SKM-1 treated with dmso at 0.1 percent for 144 hours (cell line): Measurements from ENCODE around the gene ANKRD62.

ENCODE experiments used
- DNase-seq: peaks from one replicate; lab custom pipeline; 2025; ENCODE audit not compliant: unreplicated experiment; lab: John Stamatoyannopoulos, UW

Gene ANKRD62

DNA sequence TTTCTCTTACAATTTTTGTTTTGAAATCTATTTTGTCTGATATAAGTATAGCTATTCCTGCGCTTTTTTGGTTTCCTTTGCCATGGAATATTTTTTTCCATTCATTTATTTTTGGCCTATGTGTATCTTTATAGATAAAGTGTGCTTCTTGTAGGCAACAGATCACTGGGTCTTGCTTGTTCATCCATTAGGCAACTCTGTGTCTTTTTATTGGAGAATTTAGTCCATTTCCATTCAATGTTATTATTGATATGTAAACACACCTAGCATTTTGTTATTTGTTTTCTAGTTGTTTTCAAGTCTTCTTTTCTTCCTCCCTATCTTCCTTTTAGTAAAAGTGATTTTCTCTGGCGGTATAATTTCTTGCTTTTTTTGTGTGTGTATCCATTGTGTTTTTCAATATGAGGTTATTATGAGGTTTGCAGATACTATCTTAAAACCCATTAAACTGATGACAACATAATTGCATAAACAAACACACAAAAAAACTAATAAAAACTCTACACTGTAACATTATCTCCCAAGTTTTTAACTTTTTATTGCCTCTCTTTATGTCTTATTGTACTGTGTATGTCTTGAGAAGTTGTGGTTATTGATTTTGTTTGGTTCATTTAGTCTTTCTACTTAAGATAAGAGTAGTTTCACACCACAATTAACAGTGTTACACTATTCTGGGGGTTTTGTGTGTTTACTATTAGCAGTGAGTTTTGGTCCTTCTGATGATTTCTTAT, 71.6 kb downstream of the ANKRD62 start:
- DNase-seq, result no peak
